Liver (tissue), 9 donors: Measurements from ENCODE around the gene PI4K2A. TPM values are rescaled to one million over a fixed set of nuclear protein-coding genes. Genes with fewer than 3 reads are reported as not detected.

Experiments used
- DNase-seq: peaks from one replicate; pipeline ENCODE4 v3.0.0-alpha.2; 2017; ENCODE audit warnings: low spot score
- H3K27ac ChIP-seq, 2 donors: one replicate each; pipeline ENCODE4 v1.7.0; 2013; ENCODE audit warnings: inconsistent platforms in 2 of 2, low read length in 2 of 2, control low read depth in 1 of 2, low read depth in 1 of 2, mild to moderate bottlenecking in 1 of 2
- H3K27me3 ChIP-seq, 4 donors: one replicate each; pipeline versions ENCODE4 v1.6.1 to v1.7.0; 2013; ENCODE audit warnings: low read length in 3 of 4, inconsistent platforms in 1 of 4, mild to moderate bottlenecking in 1 of 4, moderate library complexity in 1 of 4; ENCODE audit not compliant: control insufficient read depth in 4 of 4, insufficient read depth in 4 of 4
- H3K36me3 ChIP-seq, 4 donors: one replicate each; pipeline versions ENCODE4 v1.6.1 to v1.7.0; 2013; ENCODE audit warnings: low read length in 3 of 4, mild to moderate bottlenecking in 3 of 4, low read depth in 1 of 4, moderate library complexity in 1 of 4; ENCODE audit not compliant: control insufficient read depth in 4 of 4, insufficient read depth in 3 of 4
- H3K4me1 ChIP-seq, 4 donors: one replicate each; pipeline versions ENCODE4 v1.6.1 to v1.7.0; 2013; ENCODE audit warnings: low read length in 3 of 4, mild to moderate bottlenecking in 3 of 4, moderate library complexity in 1 of 4; ENCODE audit not compliant: control insufficient read depth in 4 of 4, insufficient read depth in 4 of 4
- H3K4me3 ChIP-seq, 3 donors: one replicate each; pipeline versions ENCODE4 v1.6.1 to v1.7.0; 2013; ENCODE audit warnings: low read length in 3 of 3, control low read depth in 1 of 3, low read depth in 1 of 3, mild to moderate bottlenecking in 1 of 3
- H3K9ac ChIP-seq, 2 donors: one replicate each; pipeline ENCODE4 v1.7.0; 2013; ENCODE audit warnings: low read length in 2 of 2, mild to moderate bottlenecking in 2 of 2, moderate library complexity in 2 of 2, control low read depth in 1 of 2, low read depth in 1 of 2
- H3K9me3 ChIP-seq, 4 donors: one replicate each; pipeline versions ENCODE4 v1.6.1 to v1.7.0; 2013; ENCODE audit warnings: low read length in 3 of 4; ENCODE audit not compliant: control insufficient read depth in 4 of 4
- EGR1 ChIP-seq, 2 donors: IDR thresholded peaks; 2 replicates each; pipeline ENCODE4 v1.6.1; 2016 to 2018; ENCODE audit warnings: antibody characterized with exemption in 2 of 2, low read depth in 2 of 2
- FOXA1 ChIP-seq: IDR thresholded peaks from 2 replicates; pipeline ENCODE4 v1.6.1; 2016; ENCODE audit warnings: antibody characterized with exemption
- FOXA2 ChIP-seq: IDR thresholded peaks from 2 replicates; pipeline ENCODE4 v1.6.1; 2016; ENCODE audit warnings: antibody characterized with exemption
- HNF4A ChIP-seq, 2 donors: conservative IDR thresholded peaks; 2 replicates each; pipeline ENCODE4 v1.6.1; 2016; ENCODE audit warnings: antibody characterized with exemption in 2 of 2, mild to moderate bottlenecking in 2 of 2
- HNF4G ChIP-seq: IDR thresholded peaks from 2 replicates; pipeline ENCODE4 v1.6.1; 2016; ENCODE audit warnings: antibody characterized with exemption
- NR2F2 ChIP-seq: IDR thresholded peaks from 2 replicates; pipeline ENCODE4 v1.6.1; 2016; ENCODE audit warnings: antibody characterized with exemption
- RAD21 ChIP-seq, 2 donors: IDR thresholded peaks; 2 replicates each; pipeline ENCODE4 v1.6.1; 2016; ENCODE audit warnings: antibody characterized with exemption in 2 of 2, mild to moderate bottlenecking in 2 of 2
- RXRA ChIP-seq, 2 donors: IDR thresholded peaks; 2 replicates each; pipeline ENCODE4 v1.6.1; 2017 to 2018; ENCODE audit warnings: antibody characterized with exemption in 2 of 2, mild to moderate bottlenecking in 1 of 2
- SP1 ChIP-seq: IDR thresholded peaks from 2 replicates; pipeline ENCODE4 v1.6.1; 2018; ENCODE audit warnings: antibody characterized with exemption, mild to moderate bottlenecking
- TAF1 ChIP-seq: conservative IDR thresholded peaks from 2 replicates; pipeline ENCODE4 v1.6.1; 2016; ENCODE audit warnings: antibody characterized with exemption, mild to moderate bottlenecking
- WGBS: extraction: QIAGEN DNeasy Blood & Tissue Kit; methylation state at CpG from one replicate; pipeline ENCODE4 v1.1.7; 2013; 5-methylcytosine and 5-hydroxymethylcytosine counted together
- polyA plus RNA-seq, 2 donors: library from polyadenylated mRNA; stranded (reverse) in 1 of 2; unstranded in 1 of 2; fragments of 200-250 nt in 1 of 2; fragments of >200 nt in 1 of 2; fragmentation: Nextera tagmentation in 1 of 2; extraction: Ambion mirVana in 1 of 2; gene quantifications; one replicate each; pipeline versions ENCODE4 v1.2.1 to v1.2.3, GENCODE V29; 2013 to 2015
- total RNA-seq, 2 donors: library from RNA; depleted of rRNA; stranded (reverse); fragments of >200 nt; gene quantifications; one replicate each; pipeline ENCODE4 v1.2.3, GENCODE V29; 2014
- TF ChIP-seq, protein P1 (sequence below): IDR thresholded peaks from 2 replicates; pipeline ENCODE4 v1.6.1; 2016; ENCODE audit warnings: antibody characterized with exemption, mild to moderate bottlenecking
- TF ChIP-seq, protein P2 (sequence below): IDR thresholded peaks from 2 replicates; pipeline ENCODE4 v1.6.1; 2016; ENCODE audit warnings: antibody characterized with exemption
- TF ChIP-seq, protein P3 (sequence below): IDR thresholded peaks from 2 replicates; pipeline ENCODE4 v1.6.1; 2016; ENCODE audit warnings: antibody characterized with exemption
- TF ChIP-seq, protein P4 (sequence below): IDR thresholded peaks from 2 replicates; pipeline ENCODE4 v1.6.1; 2016; ENCODE audit warnings: antibody characterized with exemption
- donor health status: healthy.
- donor health status: healthy.
- donor health status: healthy.
- donor health status: healthy.
- donor health status: healthy.

The PI4K2A gene
- total and polyA plus RNA-seq, 4 donors = 4.4 to 17.6 (median 11.2) TPM

DNA sequence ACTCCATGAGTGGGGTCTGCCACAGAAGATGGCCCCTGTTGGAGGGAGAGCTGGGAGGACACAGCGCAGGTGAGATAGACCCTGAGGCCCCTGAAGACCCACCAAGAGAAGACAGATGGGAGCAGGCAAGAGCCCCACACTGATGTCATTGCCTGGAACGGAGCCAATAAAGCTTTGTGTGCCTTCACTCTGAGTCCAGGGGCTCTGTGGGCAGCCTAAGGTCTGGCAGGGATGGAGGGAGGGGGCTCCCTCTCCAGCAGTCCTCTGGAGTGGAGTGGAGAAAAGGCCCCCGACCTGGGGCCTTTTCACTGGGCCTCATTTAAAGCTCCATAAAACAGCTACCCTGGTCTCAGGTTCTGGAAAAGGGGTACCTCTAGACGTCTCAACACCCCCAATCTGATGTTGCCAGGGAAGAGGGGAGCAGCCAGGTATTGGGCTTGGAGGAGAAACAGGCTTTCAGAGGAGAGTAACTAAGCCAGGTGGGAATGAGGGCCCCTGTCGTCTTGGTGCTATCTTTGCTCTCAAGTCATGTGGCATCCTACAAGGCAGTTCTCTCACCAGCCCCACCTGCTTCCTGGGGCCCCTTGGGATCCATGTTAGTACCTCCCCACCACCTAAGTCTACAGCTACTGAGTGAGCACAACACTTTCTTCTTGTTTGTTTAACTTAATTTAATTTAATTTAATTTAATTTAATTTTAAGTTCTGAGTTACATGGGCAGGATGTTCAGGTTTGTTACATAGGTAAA lies 49.5 kb upstream of the PI4K2A start:
- no peaks in the 10 kb centered on the region for H3K27me3 ChIP-seq
- DNase-seq = no peak
- TF ChIP-seq, protein P1, sequence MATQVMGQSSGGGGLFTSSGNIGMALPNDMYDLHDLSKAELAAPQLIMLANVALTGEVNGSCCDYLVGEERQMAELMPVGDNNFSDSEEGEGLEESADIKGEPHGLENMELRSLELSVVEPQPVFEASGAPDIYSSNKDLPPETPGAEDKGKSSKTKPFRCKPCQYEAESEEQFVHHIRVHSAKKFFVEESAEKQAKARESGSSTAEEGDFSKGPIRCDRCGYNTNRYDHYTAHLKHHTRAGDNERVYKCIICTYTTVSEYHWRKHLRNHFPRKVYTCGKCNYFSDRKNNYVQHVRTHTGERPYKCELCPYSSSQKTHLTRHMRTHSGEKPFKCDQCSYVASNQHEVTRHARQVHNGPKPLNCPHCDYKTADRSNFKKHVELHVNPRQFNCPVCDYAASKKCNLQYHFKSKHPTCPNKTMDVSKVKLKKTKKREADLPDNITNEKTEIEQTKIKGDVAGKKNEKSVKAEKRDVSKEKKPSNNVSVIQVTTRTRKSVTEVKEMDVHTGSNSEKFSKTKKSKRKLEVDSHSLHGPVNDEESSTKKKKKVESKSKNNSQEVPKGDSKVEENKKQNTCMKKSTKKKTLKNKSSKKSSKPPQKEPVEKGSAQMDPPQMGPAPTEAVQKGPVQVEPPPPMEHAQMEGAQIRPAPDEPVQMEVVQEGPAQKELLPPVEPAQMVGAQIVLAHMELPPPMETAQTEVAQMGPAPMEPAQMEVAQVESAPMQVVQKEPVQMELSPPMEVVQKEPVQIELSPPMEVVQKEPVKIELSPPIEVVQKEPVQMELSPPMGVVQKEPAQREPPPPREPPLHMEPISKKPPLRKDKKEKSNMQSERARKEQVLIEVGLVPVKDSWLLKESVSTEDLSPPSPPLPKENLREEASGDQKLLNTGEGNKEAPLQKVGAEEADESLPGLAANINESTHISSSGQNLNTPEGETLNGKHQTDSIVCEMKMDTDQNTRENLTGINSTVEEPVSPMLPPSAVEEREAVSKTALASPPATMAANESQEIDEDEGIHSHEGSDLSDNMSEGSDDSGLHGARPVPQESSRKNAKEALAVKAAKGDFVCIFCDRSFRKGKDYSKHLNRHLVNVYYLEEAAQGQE = no peak
- TF ChIP-seq HNF4G (no peak), FOXA2 (no peak), HNF4A (conservative IDR thresholded peaks at IDR 0.05) (no peak), RXRA (IDR thresholded peaks at IDR 0.05) (no peak), SP1 (no peak), FOXA1 (no peak), NR2F2 (no peak), RAD21 (IDR thresholded peaks at IDR 0.05) (no peak), EGR1 (IDR thresholded peaks at IDR 0.05; ENCODE audit: low read depth in 2 of 2) (no peak)
- TF ChIP-seq, protein P2, sequence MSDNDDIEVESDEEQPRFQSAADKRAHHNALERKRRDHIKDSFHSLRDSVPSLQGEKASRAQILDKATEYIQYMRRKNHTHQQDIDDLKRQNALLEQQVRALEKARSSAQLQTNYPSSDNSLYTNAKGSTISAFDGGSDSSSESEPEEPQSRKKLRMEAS = no peak
- TF ChIP-seq, protein P3, sequence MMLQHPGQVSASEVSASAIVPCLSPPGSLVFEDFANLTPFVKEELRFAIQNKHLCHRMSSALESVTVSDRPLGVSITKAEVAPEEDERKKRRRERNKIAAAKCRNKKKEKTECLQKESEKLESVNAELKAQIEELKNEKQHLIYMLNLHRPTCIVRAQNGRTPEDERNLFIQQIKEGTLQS = no peak
- TF ChIP-seq, protein P4, sequence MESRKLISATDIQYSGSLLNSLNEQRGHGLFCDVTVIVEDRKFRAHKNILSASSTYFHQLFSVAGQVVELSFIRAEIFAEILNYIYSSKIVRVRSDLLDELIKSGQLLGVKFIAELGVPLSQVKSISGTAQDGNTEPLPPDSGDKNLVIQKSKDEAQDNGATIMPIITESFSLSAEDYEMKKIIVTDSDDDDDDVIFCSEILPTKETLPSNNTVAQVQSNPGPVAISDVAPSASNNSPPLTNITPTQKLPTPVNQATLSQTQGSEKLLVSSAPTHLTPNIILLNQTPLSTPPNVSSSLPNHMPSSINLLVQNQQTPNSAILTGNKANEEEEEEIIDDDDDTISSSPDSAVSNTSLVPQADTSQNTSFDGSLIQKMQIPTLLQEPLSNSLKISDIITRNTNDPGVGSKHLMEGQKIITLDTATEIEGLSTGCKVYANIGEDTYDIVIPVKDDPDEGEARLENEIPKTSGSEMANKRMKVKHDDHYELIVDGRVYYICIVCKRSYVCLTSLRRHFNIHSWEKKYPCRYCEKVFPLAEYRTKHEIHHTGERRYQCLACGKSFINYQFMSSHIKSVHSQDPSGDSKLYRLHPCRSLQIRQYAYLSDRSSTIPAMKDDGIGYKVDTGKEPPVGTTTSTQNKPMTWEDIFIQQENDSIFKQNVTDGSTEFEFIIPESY = no peak
- H3K9ac ChIP-seq = no peak overlapping the region
- no peaks in the 10 kb centered on the region for H3K36me3 ChIP-seq
- no peak overlapping the region for H3K27ac ChIP-seq
- 69% methylated on average over 5 of the region's 5 CpGs for WGBS
- H3K9me3 ChIP-seq = no peaks in the 10 kb centered on the region
- peaks cover 6 to 35% (median 22%) of the 10 kb centered on the region in 4 donors for H3K4me1 ChIP-seq
- H3K4me3 ChIP-seq = no peak overlapping the region

DNA sequence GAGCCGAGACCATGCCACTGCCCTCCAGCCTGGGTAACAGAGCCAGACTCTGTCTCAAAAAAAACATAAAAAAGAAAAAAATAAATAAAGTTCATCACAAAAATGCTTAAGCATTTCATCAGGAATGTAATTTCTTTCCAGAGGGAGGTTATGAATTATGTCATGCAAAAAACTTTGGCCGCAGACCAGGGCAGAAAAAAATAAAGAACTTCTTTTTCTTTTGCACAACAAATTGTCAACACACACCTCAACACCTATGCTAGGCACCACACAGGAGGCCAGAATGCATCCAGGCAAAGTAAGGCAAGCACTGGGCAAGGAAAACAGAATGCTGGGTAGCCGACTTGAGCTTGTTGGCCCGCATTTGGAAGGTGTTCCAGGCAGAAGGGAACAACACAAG lies 47.0 kb upstream of the PI4K2A start:
- no peak overlapping the region for H3K27ac ChIP-seq
- H3K27me3 ChIP-seq = no peaks in the 10 kb centered on the region
- H3K36me3 ChIP-seq = no peaks in the 10 kb centered on the region
- peaks cover 6 to 27% (median 15%) of the 10 kb centered on the region in 4 donors for H3K4me1 ChIP-seq
- DNase-seq = no peak
- H3K9ac ChIP-seq = no peak overlapping the region
- no peak overlapping the region for H3K4me3 ChIP-seq
- no peaks in the 10 kb centered on the region for H3K9me3 ChIP-seq
- WGBS = 90% methylated on average over 4 of the region's 4 CpGs
- TF ChIP-seq TAF1 (no peak), RAD21 (IDR thresholded peaks at IDR 0.05) (no peak)
